GM23338 (cell line): ENCODE measurements around the gene NOP58. TPM values are rescaled to one million over a fixed set of nuclear protein-coding genes. Genes with fewer than 3 reads are reported as not detected.

ENCODE experiments used
- ATAC-seq: fragments of 200-7000 bp; cut with Tn5 transposase; 3 replicates; pipeline ENCODE4 v1.9.1; 2020
- DNase-seq: peaks from one replicate; pipeline ENCODE4 v3.0.0-alpha.2; 2015; ENCODE audit warnings: low spot score
- H2AFZ ChIP-seq: fragments of 200-600 bp; sonication (generic); 2 replicates; pipeline ENCODE4 v1.8.0; 2016; ENCODE audit warnings: antibody characterized with exemption, mild to moderate bottlenecking, moderate library complexity
- H3F3A ChIP-seq: fragments of 200-600 bp; sonication (generic); replicated peaks from 2 replicates; pipeline ENCODE4 v1.8.0; 2017; ENCODE audit warnings: antibody characterized with exemption, mixed run types, low read depth
- H3K27ac ChIP-seq: fragments of 200-600 bp; sonication (generic); 2 replicates; pipeline ENCODE4 v1.6.1; 2016; ENCODE audit warnings: low read depth
- H3K27me3 ChIP-seq: fragments of 200-600 bp; sonication (generic); 2 replicates; pipeline ENCODE4 v1.8.0; 2016; ENCODE audit warnings: mild to moderate bottlenecking, mixed run types, moderate library complexity; ENCODE audit not compliant: insufficient read depth
- H3K36me3 ChIP-seq: fragments of 200-600 bp; sonication (generic); 2 replicates; pipeline ENCODE4 v1.8.0; 2016; ENCODE audit warnings: mild to moderate bottlenecking; ENCODE audit not compliant: insufficient read depth
- H3K4me1 ChIP-seq: fragments of 200-600 bp; sonication (generic); 2 replicates; pipeline ENCODE4 v1.8.0; 2016; ENCODE audit warnings: mild to moderate bottlenecking, moderate library complexity; ENCODE audit not compliant: insufficient read depth
- H3K4me2 ChIP-seq: fragments of 200-600 bp; sonication (generic); 2 replicates; pipeline ENCODE4 v1.7.1; 2017; ENCODE audit warnings: mixed run types
- H3K4me3 ChIP-seq: fragments of 200-600 bp; sonication (generic); 2 replicates; pipeline ENCODE4 v1.6.1; 2016; ENCODE audit warnings: mixed run types
- H3K79me2 ChIP-seq: fragments of 200-600 bp; sonication (generic); replicated peaks from 2 replicates; pipeline ENCODE4 v1.8.0; 2017; ENCODE audit warnings: mild to moderate bottlenecking; ENCODE audit not compliant: insufficient read depth
- H3K9me2 ChIP-seq: fragments of 200-600 bp; sonication (generic); 2 replicates; pipeline ENCODE4 v1.8.0; 2017; ENCODE audit not compliant: insufficient read depth
- H4K20me1 ChIP-seq: fragments of 200-600 bp; sonication (generic); replicated peaks from 2 replicates; pipeline ENCODE4 v1.8.0; 2017; ENCODE audit warnings: mild to moderate bottlenecking; ENCODE audit not compliant: insufficient read depth
- H3K27ac Mint-ChIP-seq: 2 replicates; pipeline ENCODE4 v1.8.0; 2020; ENCODE audit warnings: inconsistent platforms, mild to moderate bottlenecking, moderate library complexity, mixed read lengths
- H3K27me3 Mint-ChIP-seq: 3 replicates; pipeline ENCODE4 v1.8.0; 2022; ENCODE audit warnings: low read depth, mild to moderate bottlenecking, moderate library complexity, mixed read lengths, inconsistent platforms; ENCODE audit not compliant: insufficient read depth, poor library complexity
- H3K36me3 Mint-ChIP-seq: 3 replicates; pipeline ENCODE4 v1.8.0; 2021; ENCODE audit warnings: low read depth, mild to moderate bottlenecking, inconsistent platforms, moderate library complexity, mixed read lengths
- H3K4me1 Mint-ChIP-seq: 3 replicates; pipeline ENCODE4 v1.8.0; 2020; ENCODE audit warnings: mild to moderate bottlenecking, inconsistent platforms, mixed read lengths
- H3K4me3 Mint-ChIP-seq: 3 replicates; pipeline ENCODE4 v1.8.0; 2021; ENCODE audit warnings: moderate library complexity, mild to moderate bottlenecking, inconsistent platforms, mixed read lengths
- H3K9me3 Mint-ChIP-seq: 3 replicates; pipeline ENCODE4 v1.8.0; 2020; ENCODE audit warnings: moderate library complexity, mild to moderate bottlenecking, inconsistent platforms, mixed read lengths
- CREB1 ChIP-seq: fragments of 250-450 bp; sonication (Bioruptor Pico); IDR thresholded peaks from 2 replicates; pipeline ENCODE4 v1.5.0; 2020; ENCODE audit warnings: low read depth, mild to moderate bottlenecking, moderate library complexity
- ETS1 ChIP-seq: IDR thresholded peaks from 2 replicates; pipeline ENCODE4 v1.6.1; 2016; ENCODE audit warnings: antibody characterized with exemption
- EZH2phosphoT487 ChIP-seq: fragments of 200-600 bp; sonication (generic); IDR thresholded peaks from one replicate; pipeline ENCODE4 v1.8.1; 2018; ENCODE audit warnings: antibody characterized with exemption; ENCODE audit not compliant: unreplicated experiment
- NANOG ChIP-seq: IDR thresholded peaks from 2 replicates; pipeline ENCODE4 v1.6.1; 2016; ENCODE audit warnings: antibody characterized with exemption, borderline replicate concordance
- STAT1 ChIP-seq: IDR thresholded peaks from one replicate; pipeline ENCODE4 v1.6.1; 2016; ENCODE audit warnings: antibody characterized with exemption; ENCODE audit not compliant: unreplicated experiment
- ZNF114 ChIP-seq: fragments of 250-450 bp; sonication (Bioruptor Pico); IDR thresholded peaks from 2 replicates; pipeline ENCODE4 v1.5.0; 2020; ENCODE audit warnings: mild to moderate bottlenecking, moderate library complexity
- polyA plus RNA-seq: library from polyadenylated mRNA; unstranded; fragments of >200 nt; fragmentation: Nextera tagmentation; extraction: Ambion mirVana; gene quantifications from 2 replicates; pipeline ENCODE4 v1.2.1, GENCODE V29; 2016
- total RNA-seq: library from RNA; depleted of rRNA; stranded (reverse); fragments of >200 nt; shearing (Covaris generic); gene quantifications from 2 replicates; pipeline ENCODE4 v1.2.3, GENCODE V29; 2014
- TF ChIP-seq, protein P1 (sequence below): IDR thresholded peaks from one replicate; pipeline ENCODE4 v1.6.1; 2018; ENCODE audit warnings: antibody characterized with exemption; ENCODE audit not compliant: unreplicated experiment

NOP58 gene
- total and polyA plus RNA-seq, 2 experiments from 2014 or later, result 174 to 236 TPM

GRCh38 chr2:202267495-202267894 lies 1.9 kb downstream of the NOP58 start:
- Mint-ChIP-seq H3K4me1 (peaks cover 10% of the 10 kb centered on the region; the same call in 2 of the 3 replicates), H3K27ac (no peak overlapping the region)
- peak overlapping the region; percentile 100 for H3K4me3 ChIP-seq

DNA sequence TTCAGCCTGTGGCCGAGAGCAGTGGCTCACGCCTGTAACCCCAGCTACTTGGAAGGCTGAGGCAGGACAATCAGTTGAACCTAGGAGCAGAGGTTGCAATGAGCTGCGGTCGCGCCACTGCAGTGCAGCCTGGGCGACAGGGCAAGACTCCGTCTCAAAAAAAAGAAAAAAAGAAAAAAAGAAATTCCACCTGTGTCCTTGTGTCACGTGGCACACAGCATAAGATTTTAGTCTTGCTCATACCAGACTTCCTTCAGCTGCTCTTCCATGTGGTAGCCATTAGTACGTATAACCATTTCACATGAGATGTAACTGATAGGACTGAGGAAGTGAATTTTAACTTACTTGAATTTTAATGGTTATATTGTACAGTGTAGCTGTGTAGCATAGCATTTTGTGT lies 4.0 kb downstream of the NOP58 start:
- ATAC-seq, result no peak
- DNase-seq, result no peak
- peak overlapping the region; percentile 99; the same call in 1 of the 2 replicates for H3K4me2 ChIP-seq

More at GRCh38 chr2:202267495-202267894, 1.9 kb downstream of the NOP58 start:
- ATAC-seq (no peak), DNase-seq (no peak)
- Histone ChIP-seq H3K79me2 (peaks cover 77% of the 10 kb centered on the region), H3K4me2 (peak overlapping the region; percentile 99), H3K36me3 (no peaks in the 10 kb centered on the region), H3K27ac (no peak overlapping the region), H2AFZ (no peak overlapping the region), H3K9me2 (no peaks in the 10 kb centered on the region), H3K4me1 (peaks cover 16% of the 10 kb centered on the region), H4K20me1 (peaks cover 64% of the 10 kb centered on the region), H3F3A (peaks cover 20% of the 10 kb centered on the region), H3K27me3 (no peaks in the 10 kb centered on the region)
- peaks cover 12% of the 10 kb centered on the region for H3K27me3 Mint-ChIP-seq
- TF ChIP-seq NANOG, result no peak
- TF ChIP-seq ETS1, result no peak
- TF ChIP-seq CREB1, result no peak
- TF ChIP-seq EZH2phosphoT487, result no peak
- TF ChIP-seq ZNF114 (CRISPR knock-in tag), result no peak
- TF ChIP-seq STAT1, result no peak
- TF ChIP-seq, protein P1, sequence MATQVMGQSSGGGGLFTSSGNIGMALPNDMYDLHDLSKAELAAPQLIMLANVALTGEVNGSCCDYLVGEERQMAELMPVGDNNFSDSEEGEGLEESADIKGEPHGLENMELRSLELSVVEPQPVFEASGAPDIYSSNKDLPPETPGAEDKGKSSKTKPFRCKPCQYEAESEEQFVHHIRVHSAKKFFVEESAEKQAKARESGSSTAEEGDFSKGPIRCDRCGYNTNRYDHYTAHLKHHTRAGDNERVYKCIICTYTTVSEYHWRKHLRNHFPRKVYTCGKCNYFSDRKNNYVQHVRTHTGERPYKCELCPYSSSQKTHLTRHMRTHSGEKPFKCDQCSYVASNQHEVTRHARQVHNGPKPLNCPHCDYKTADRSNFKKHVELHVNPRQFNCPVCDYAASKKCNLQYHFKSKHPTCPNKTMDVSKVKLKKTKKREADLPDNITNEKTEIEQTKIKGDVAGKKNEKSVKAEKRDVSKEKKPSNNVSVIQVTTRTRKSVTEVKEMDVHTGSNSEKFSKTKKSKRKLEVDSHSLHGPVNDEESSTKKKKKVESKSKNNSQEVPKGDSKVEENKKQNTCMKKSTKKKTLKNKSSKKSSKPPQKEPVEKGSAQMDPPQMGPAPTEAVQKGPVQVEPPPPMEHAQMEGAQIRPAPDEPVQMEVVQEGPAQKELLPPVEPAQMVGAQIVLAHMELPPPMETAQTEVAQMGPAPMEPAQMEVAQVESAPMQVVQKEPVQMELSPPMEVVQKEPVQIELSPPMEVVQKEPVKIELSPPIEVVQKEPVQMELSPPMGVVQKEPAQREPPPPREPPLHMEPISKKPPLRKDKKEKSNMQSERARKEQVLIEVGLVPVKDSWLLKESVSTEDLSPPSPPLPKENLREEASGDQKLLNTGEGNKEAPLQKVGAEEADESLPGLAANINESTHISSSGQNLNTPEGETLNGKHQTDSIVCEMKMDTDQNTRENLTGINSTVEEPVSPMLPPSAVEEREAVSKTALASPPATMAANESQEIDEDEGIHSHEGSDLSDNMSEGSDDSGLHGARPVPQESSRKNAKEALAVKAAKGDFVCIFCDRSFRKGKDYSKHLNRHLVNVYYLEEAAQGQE, result no peak
- no peaks in the 10 kb centered on the region for H3K36me3 Mint-ChIP-seq
- H3K4me3 Mint-ChIP-seq, result no peak overlapping the region
- no peaks in the 10 kb centered on the region for H3K9me3 Mint-ChIP-seq

More for the DNA sequence above, 4.0 kb downstream of the NOP58 start:
- no peaks in the 10 kb centered on the region for H3K9me2 ChIP-seq
- Mint-ChIP-seq H3K4me3 (peak overlapping the region; percentile 32; the same call in 1 of the 3 replicates), H3K36me3 (no peaks in the 10 kb centered on the region), H3K9me3 (no peaks in the 10 kb centered on the region), H3K27ac (no peak overlapping the region), H3K27me3 (peaks cover 7% of the 10 kb centered on the region), H3K4me1 (peaks cover 7% of the 10 kb centered on the region; the same call in 2 of the 3 replicates)
- H3F3A ChIP-seq, result peaks cover 13% of the 10 kb centered on the region
- peaks cover 90% of the 10 kb centered on the region for H3K79me2 ChIP-seq
- 0 out of 2 replicates have a peak overlapping the region, but pooled peaks have one; percentile 3 for H3K27ac ChIP-seq
- H3K36me3 ChIP-seq, result no peaks in the 10 kb centered on the region
- peak overlapping the region; percentile 29; the same call in 1 of the 2 replicates for H3K4me3 ChIP-seq
- H2AFZ ChIP-seq, result no peak overlapping the region
- no peak for TF ChIP-seq CREB1
- TF ChIP-seq ZNF114 (CRISPR knock-in tag), result no peak
- peaks cover 23% of the 10 kb centered on the region for H3K4me1 ChIP-seq
- peaks cover 85% of the 10 kb centered on the region for H4K20me1 ChIP-seq
- H3K27me3 ChIP-seq, result no peaks in the 10 kb centered on the region
